ENCODE results near the gene ZFP64. TPM values are rescaled to one million over a fixed set of nuclear protein-coding genes. Genes with fewer than 3 reads are reported as not detected.

Gene ZFP64
- total and polyA plus RNA-seq, 2 donors (not counting 3 experiments of a cell fraction or from before 2014, with no cell fraction given) = 31.7 to 35.4 TPM

DNA sequence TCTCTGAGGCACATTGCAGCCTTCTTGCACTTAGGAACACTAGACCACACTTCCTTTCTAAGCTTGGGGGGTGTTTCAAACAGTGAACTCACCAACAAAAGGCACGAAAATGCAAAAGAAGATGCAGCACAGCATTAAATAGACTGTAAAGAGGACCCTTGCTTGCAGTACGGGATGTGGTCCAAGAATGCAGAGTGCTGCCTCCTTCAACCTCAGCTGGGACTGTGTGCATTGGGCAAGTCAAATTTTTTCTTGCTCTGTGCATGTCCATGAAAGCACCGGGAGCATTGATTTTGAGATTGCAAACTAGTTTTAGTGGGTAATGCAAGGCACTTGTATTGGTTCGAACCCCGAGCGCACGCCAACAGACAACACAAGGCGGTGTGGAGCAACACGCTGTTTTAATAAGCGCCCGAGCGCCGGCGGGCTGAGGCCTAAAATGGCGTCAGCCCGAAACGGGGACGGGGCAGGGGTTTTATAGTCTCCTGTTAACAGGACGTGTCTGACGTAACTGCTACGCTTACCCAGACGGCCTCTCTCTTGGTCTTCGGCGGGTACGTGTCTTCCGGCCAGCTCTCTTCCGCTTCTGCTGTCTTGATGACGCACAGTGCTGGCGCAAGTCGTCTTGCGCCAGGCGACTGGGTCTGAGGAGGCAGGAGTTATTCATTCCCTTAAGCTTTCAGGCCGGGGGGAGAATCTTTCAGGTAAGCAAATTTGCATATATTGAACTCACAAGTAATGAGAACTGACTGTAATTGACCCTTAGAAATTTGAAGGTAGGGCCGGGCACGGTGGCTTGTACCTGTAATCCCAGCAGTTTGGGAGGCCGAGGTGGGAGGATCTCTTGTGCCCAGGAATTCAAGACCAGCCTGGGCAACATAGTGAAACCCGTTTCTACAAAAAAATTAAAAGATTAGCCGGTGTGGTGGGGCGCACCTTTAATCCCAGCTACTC lies 18.7 kb upstream of the ZFP64 start:
- no peak overlapping the region for H3K4me3 ChIP-seq (replicated peaks in 1 of 3; ENCODE audit: insufficient read depth in 1 of 3, low read depth in 1 of 3, low read length in 3 of 3)
- no peaks in the 10 kb centered on the region for H3K9me1 ChIP-seq (replicated peaks; ENCODE audit: control insufficient read depth, extremely low read depth, insufficient read depth, low read length)
- no peaks in the 10 kb centered on the region for H3K4me1 ChIP-seq (ENCODE audit: control insufficient read depth, extremely low read depth, insufficient read depth, low read length)
- no peak overlapping the region for H2AFZ ChIP-seq (ENCODE audit: low read depth, low read length)
- H3K9ac ChIP-seq (replicated peaks; ENCODE audit: extremely low read depth, insufficient read depth, low read length) = no peak overlapping the region
- H3K79me2 ChIP-seq (ENCODE audit: control insufficient read depth, insufficient read depth, low read length) = no peaks in the 10 kb centered on the region
- DNase-seq (ENCODE audit: low read depth, low spot score) = no peak
- H3K9me3 ChIP-seq (replicated peaks; ENCODE audit: control insufficient read depth, insufficient read depth, low read length) = no peaks in the 10 kb centered on the region
- dilution Hi-C loops (cut with MboI; ENCODE audit: extremely low pct_ligation_motif_present, low sequenced_read_pairs) = no loop called here
- POLR2A ChIA-PET = no interaction called here
- intact Hi-C loops (cut with micrococcal nuclease) = loop anchor here (10.0 kb wide), 1 partner anchor 1594 kb away; no protein-coding TSS in a partner anchor
- no peak for TF ChIP-seq GATA2 (IDR thresholded peaks at IDR 0.05; ENCODE audit: insufficient read depth, insufficient read length, low read depth, low read length)
- H3K4me2 ChIP-seq (ENCODE audit: insufficient read depth, low read length) = no peak overlapping the region
- CTCF ChIA-PET = no interaction called here
- H3K27me3 ChIP-seq (ENCODE audit: control insufficient read depth in 2 of 2, insufficient read depth in 2 of 2, low read length in 2 of 2) = no peaks in the 10 kb centered on the region
- BruUV-seq (replicated peaks) = no TSS peak
- H4K20me1 ChIP-seq (replicated peaks; ENCODE audit: control insufficient read depth, extremely low read depth, insufficient read depth, low read length) = no peaks in the 10 kb centered on the region
- no peaks in the 10 kb centered on the region for H3K36me3 ChIP-seq (ENCODE audit: control insufficient read depth in 2 of 2, extremely low read depth in 1 of 2, insufficient read depth in 2 of 2, low read length in 2 of 2)
- FAIRE-seq = no peak
- H3K27ac ChIP-seq (ENCODE audit: insufficient read depth, low read depth, low read length) = no peak overlapping the region

DNA sequence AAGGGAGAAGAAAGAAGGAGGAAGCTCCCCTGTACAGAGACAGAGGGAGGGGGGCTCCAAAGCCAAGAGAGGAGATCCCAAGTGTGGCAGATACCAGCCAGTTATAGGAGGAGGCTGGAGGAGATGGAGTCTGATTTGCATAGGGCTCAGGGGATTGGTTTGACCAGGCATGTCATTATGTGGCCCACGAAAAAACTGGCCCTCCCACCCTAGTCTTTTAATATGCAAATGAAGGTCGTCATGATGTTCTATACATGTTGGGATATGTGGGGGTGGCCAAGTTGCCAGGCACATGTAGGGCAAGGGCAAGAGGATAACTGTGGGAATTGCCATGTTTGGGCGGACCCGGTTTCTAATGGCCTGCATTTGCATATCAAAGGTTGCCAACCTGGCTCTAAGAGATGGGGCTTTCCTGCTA lies 17.6 kb upstream of the ZFP64 start:
- BruUV-seq (replicated peaks) = no TSS peak
- no peak overlapping the region for H3K9ac ChIP-seq (replicated peaks; ENCODE audit: extremely low read depth, insufficient read depth, low read length)
- no peaks in the 10 kb centered on the region for H3K9me3 ChIP-seq (replicated peaks; ENCODE audit: control insufficient read depth, insufficient read depth, low read length)
- no peak for FAIRE-seq
- intact Hi-C loops (cut with micrococcal nuclease) (no loop called here), dilution Hi-C loops (cut with MboI; ENCODE audit: extremely low pct_ligation_motif_present, low sequenced_read_pairs) (no loop called here)
- H3K4me3 ChIP-seq (replicated peaks in 1 of 3; ENCODE audit: insufficient read depth in 1 of 3, low read depth in 1 of 3, low read length in 3 of 3) = no peak overlapping the region
- TF ChIP-seq MYC (IDR thresholded peaks at IDR 0.05; ENCODE audit: low read depth, low read length) (no peak), POLR2A (IDR thresholded peaks at IDR 0.05; ENCODE audit: low read depth, low read length) (no peak), JUN (IDR thresholded peaks at IDR 0.05; ENCODE audit: borderline replicate concordance, insufficient read depth, insufficient read length, low read depth) (no peak), FOS (IDR thresholded peaks at IDR 0.05; ENCODE audit: borderline replicate concordance, insufficient read depth, low read length) (no peak), POLR2AphosphoS5 (IDR thresholded peaks at IDR 0.05; ENCODE audit: insufficient read depth, low read depth, low read length) (no peak), GATA2 (IDR thresholded peaks at IDR 0.05; ENCODE audit: insufficient read depth, insufficient read length, low read depth, low read length) (no peak), EZH2 (IDR thresholded peaks at IDR 0.05; ENCODE audit: borderline replicate concordance, low read depth, low read length, severe bottlenecking) (no peak)
- TF ChIP-seq, protein P1, sequence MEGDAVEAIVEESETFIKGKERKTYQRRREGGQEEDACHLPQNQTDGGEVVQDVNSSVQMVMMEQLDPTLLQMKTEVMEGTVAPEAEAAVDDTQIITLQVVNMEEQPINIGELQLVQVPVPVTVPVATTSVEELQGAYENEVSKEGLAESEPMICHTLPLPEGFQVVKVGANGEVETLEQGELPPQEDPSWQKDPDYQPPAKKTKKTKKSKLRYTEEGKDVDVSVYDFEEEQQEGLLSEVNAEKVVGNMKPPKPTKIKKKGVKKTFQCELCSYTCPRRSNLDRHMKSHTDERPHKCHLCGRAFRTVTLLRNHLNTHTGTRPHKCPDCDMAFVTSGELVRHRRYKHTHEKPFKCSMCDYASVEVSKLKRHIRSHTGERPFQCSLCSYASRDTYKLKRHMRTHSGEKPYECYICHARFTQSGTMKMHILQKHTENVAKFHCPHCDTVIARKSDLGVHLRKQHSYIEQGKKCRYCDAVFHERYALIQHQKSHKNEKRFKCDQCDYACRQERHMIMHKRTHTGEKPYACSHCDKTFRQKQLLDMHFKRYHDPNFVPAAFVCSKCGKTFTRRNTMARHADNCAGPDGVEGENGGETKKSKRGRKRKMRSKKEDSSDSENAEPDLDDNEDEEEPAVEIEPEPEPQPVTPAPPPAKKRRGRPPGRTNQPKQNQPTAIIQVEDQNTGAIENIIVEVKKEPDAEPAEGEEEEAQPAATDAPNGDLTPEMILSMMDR (IDR thresholded peaks at IDR 0.05; ENCODE audit: extremely low read depth in 1 of 2, insufficient read depth in 1 of 2, low read depth in 1 of 2, low read length in 2 of 2) = no peak
- TF ChIP-seq, protein P2, sequence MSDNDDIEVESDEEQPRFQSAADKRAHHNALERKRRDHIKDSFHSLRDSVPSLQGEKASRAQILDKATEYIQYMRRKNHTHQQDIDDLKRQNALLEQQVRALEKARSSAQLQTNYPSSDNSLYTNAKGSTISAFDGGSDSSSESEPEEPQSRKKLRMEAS (IDR thresholded peaks at IDR 0.05; ENCODE audit: insufficient read depth, insufficient read length) = no peak
- H3K9me1 ChIP-seq (replicated peaks; ENCODE audit: control insufficient read depth, extremely low read depth, insufficient read depth, low read length) = no peaks in the 10 kb centered on the region
- CTCF ChIA-PET = no interaction called here
- no peaks in the 10 kb centered on the region for H3K36me3 ChIP-seq (ENCODE audit: control insufficient read depth in 2 of 2, extremely low read depth in 1 of 2, insufficient read depth in 2 of 2, low read length in 2 of 2)
- no peaks in the 10 kb centered on the region for H3K4me1 ChIP-seq (ENCODE audit: control insufficient read depth, extremely low read depth, insufficient read depth, low read length)
- H3K4me2 ChIP-seq (ENCODE audit: insufficient read depth, low read length) = no peak overlapping the region
- H4K20me1 ChIP-seq (replicated peaks; ENCODE audit: control insufficient read depth, extremely low read depth, insufficient read depth, low read length) = no peaks in the 10 kb centered on the region
- POLR2A ChIA-PET = no interaction called here
- no peak overlapping the region for H2AFZ ChIP-seq (ENCODE audit: low read depth, low read length)
- no peaks in the 10 kb centered on the region for H3K27me3 ChIP-seq (ENCODE audit: control insufficient read depth in 2 of 2, insufficient read depth in 2 of 2, low read length in 2 of 2)
- H3K79me2 ChIP-seq (ENCODE audit: control insufficient read depth, insufficient read depth, low read length) = no peaks in the 10 kb centered on the region
- no peak overlapping the region for H3K27ac ChIP-seq (ENCODE audit: insufficient read depth, low read depth, low read length)
- DNase-seq (ENCODE audit: low read depth, low spot score) = no peak
